Gastrocnemius medialis (tissue), 4 donors: Measurements from ENCODE around the gene SASH1. TPM values are rescaled to one million over a fixed set of nuclear protein-coding genes. Genes with fewer than 3 reads are reported as not detected.

Experiments used
- ATAC-seq, 2 donors: fragments of 150-250 bp; one replicate each; pipeline ENCODE4 v1.9.1; 2016
- DNase-seq, 2 donors: peaks; one replicate each; pipeline ENCODE4 v3.0.0-alpha.2; 2019
- H3K27ac ChIP-seq, 4 donors: fragments of 200-600 bp; sonication (generic); 1 replicate in 1 of 4; 2 replicates in 3 of 4; pipeline ENCODE4 v1.5.1; 2016 to 2018; ENCODE audit warnings: mild to moderate bottlenecking in 2 of 4, moderate library complexity in 1 of 4
- H3K27me3 ChIP-seq, 3 donors: fragments of 200-600 bp; sonication (generic) in 2 of 3; 1 replicate in 1 of 3; 2 replicates in 2 of 3; pipeline versions ENCODE4 v1.5.1 to v1.6.0; 2016 to 2019; ENCODE audit warnings: mild to moderate bottlenecking in 1 of 3, moderate library complexity in 1 of 3
- H3K36me3 ChIP-seq, 2 donors: fragments of 200-600 bp; sonication (generic) in 1 of 2; one replicate each; pipeline ENCODE4 v1.5.1; 2017 to 2018
- H3K4me1 ChIP-seq, 2 donors: fragments of 200-600 bp; sonication (generic) in 1 of 2; one replicate each; pipeline ENCODE4 v1.5.1; 2016 to 2017; ENCODE audit warnings: mild to moderate bottlenecking in 2 of 2
- H3K4me3 ChIP-seq, 4 donors: fragments of 200-600 bp; sonication (generic) in 3 of 4; 1 replicate in 1 of 4; 2 replicates in 3 of 4; pipeline ENCODE4 v1.5.1; 2016 to 2019; ENCODE audit warnings: mild to moderate bottlenecking in 2 of 4
- H3K9me3 ChIP-seq, 3 donors: fragments of 200-600 bp; sonication (generic) in 2 of 3; 1 replicate in 1 of 3; 2 replicates in 2 of 3; pipeline ENCODE4 v1.5.1; 2016 to 2019
- CTCF ChIP-seq, 5 experiments: fragments of 450-650 bp in 3 of 5; fragments of 200-600 bp in 2 of 5; sonication (generic) in 2 of 5; IDR thresholded peaks in 4 of 5; conservative IDR thresholded peaks in 1 of 5; 1 replicate in 4 of 5; 2 replicates in 1 of 5; pipeline ENCODE4 v1.5.1; 2016 to 2019; ENCODE audit warnings: antibody characterized with exemption in 5 of 5, mild to moderate bottlenecking in 3 of 5, moderate library complexity in 3 of 5
- POLR2A ChIP-seq, 2 donors: fragments of 450-650 bp; IDR thresholded peaks; one replicate each; pipeline ENCODE4 v1.6.1; 2017; ENCODE audit warnings: antibody characterized with exemption in 2 of 2, mild to moderate bottlenecking in 2 of 2, moderate library complexity in 2 of 2
- in situ Hi-C, 4 donors: fragments of 200-750 bp; cut with MboI; loops; one replicate each; pipeline versions ENCODE4 v1.15.0 to v1.8.0; 2017; ENCODE audit warnings: low sequenced_read_pairs in 4 of 4
- intact Hi-C: fragments of 100-400 bp; cut with DNase I; formaldehyde crosslinking; loops from one replicate; pipeline ENCODE4 v1.15.1; 2023; ENCODE audit warnings: low total_unique reads
- total RNA-seq, 4 donors: library from RNA; depleted of rRNA; stranded (reverse); fragments of >200 nt; gene quantifications; one replicate each; pipeline versions ENCODE4 v1.1.0 to v1.2.3, GENCODE V29; 2016

The SASH1 gene
- total RNA-seq, 4 donors from 2014 or later, result 28.2 to 42.4 (median 35.4) TPM

DNA sequence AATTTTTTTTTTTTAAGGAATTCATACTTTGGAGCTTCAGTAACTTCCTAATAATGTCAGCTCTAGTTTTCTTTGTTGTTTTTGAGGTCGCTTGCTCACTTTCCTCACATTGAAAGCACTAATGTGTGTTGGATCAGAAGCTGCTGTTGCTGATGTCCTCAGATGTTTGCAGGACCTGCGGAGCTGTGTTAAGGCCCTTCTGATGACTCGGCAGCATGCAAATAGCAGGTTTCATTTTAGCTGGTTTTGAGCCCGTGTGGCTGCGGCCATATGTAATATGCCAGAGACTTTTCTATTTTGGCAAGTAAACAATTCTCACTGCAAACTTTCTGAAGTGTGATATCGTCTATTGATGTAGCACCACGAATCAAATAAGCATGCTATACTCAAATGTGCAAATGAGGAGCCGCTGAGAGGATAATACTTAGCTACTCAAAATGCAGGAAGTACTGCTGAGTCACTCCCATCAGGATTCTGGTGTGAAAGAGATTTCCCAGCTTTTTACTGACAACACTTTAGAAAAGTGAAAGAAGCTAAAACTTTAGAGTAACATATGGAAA is 187.8 kb downstream of the SASH1 start:
- DNase-seq (no peak), ATAC-seq (peak in 1 of 2 donors; percentile 49)
- no peaks in the 10 kb centered on the region for H3K27me3 ChIP-seq
- peak overlapping the region in 3 of 4 donors; percentile 6 to 23 (median 15) for H3K4me3 ChIP-seq
- intact Hi-C loops, result no loop called here
- no peaks in the 10 kb centered on the region for H3K9me3 ChIP-seq
- TF ChIP-seq POLR2A (IDR thresholded peaks at IDR 0.05) (no peak), CTCF (IDR thresholded peaks at IDR 0.05 in 4 of 5, conservative IDR thresholded peaks at IDR 0.05 in 1 of 5) (no peak)
- peak overlapping the region; percentile 9 to 31 (median 26) for H3K27ac ChIP-seq
- in situ Hi-C loops, result no loop called here
- H3K36me3 ChIP-seq, result peaks cover 0 to 49% of the 10 kb centered on the region in 2 donors
- H3K4me1 ChIP-seq, result peaks cover 7 to 13% of the 10 kb centered on the region in 2 donors

GRCh38 chr6:148530976-148531375 is 188.3 kb downstream of the SASH1 start:
- ATAC-seq (no peak), DNase-seq (no peak)
- in situ Hi-C loops (no loop called here), intact Hi-C loops (no loop called here)
- Histone ChIP-seq H3K4me3 (peak overlapping the region in 1 of 4 donors; percentile 15), H3K27me3 (no peaks in the 10 kb centered on the region), H3K27ac (peak overlapping the region; percentile 2 to 31 (median 26)), H3K9me3 (no peaks in the 10 kb centered on the region), H3K4me1 (peaks cover 7 to 13% of the 10 kb centered on the region in 2 donors), H3K36me3 (peaks cover 0 to 49% of the 10 kb centered on the region in 2 donors)
- TF ChIP-seq POLR2A (IDR thresholded peaks at IDR 0.05) (no peak), CTCF (IDR thresholded peaks at IDR 0.05 in 4 of 5, conservative IDR thresholded peaks at IDR 0.05 in 1 of 5) (no peak)

DNA sequence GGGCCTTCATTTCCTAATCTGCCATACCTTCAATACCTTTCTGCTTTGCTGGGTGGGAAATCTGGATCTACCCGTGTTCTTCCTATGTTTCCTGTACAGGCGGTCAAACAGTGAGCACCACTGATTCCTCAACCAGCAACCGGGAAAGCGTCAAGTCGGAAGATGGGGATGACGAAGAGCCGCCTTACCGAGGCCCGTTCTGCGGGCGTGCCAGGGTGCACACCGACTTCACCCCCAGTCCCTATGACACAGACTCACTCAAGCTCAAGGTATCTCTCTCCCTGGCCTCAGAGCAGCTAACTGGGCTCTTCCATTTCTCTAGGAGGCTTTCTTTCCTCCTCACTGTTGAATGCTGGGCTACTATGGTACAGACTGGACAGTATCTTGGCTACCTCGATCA is 190.1 kb downstream of the SASH1 start:
- peaks cover 0 to 41% of the 10 kb centered on the region in 2 donors for H3K36me3 ChIP-seq
- no peak for ATAC-seq
- intact Hi-C loops, result no loop called here

GRCh38 chr6:148533309-148534107 is 190.9 kb downstream of the SASH1 start:
- H3K36me3 ChIP-seq, result peaks cover 0 to 41% of the 10 kb centered on the region in 2 donors
- H3K27me3 ChIP-seq, result no peaks in the 10 kb centered on the region
- no peak overlapping the region for H3K27ac ChIP-seq
- DNase-seq (no peak), ATAC-seq (no peak)
- no peak overlapping the region for H3K4me3 ChIP-seq
- peaks cover 13 to 14% of the 10 kb centered on the region in 2 donors for H3K4me1 ChIP-seq
- no peaks in the 10 kb centered on the region for H3K9me3 ChIP-seq
- no peak for TF ChIP-seq POLR2A (IDR thresholded peaks at IDR 0.05)
- no peak for TF ChIP-seq CTCF (IDR thresholded peaks at IDR 0.05 in 4 of 5, conservative IDR thresholded peaks at IDR 0.05 in 1 of 5)
- intact Hi-C loops, result no loop called here
- in situ Hi-C loops, result no loop called here

More for the DNA sequence above, 190.1 kb downstream of the SASH1 start:
- H3K4me1 ChIP-seq, result peaks cover 7 to 13% of the 10 kb centered on the region in 2 donors
- no peak for DNase-seq
- no peaks in the 10 kb centered on the region for H3K9me3 ChIP-seq
- in situ Hi-C loops, result no loop called here
- TF ChIP-seq CTCF (IDR thresholded peaks at IDR 0.05 in 4 of 5, conservative IDR thresholded peaks at IDR 0.05 in 1 of 5) (no peak), POLR2A (IDR thresholded peaks at IDR 0.05) (no peak)
- no peaks in the 10 kb centered on the region for H3K27me3 ChIP-seq
- no peak overlapping the region for H3K27ac ChIP-seq
- no peak overlapping the region for H3K4me3 ChIP-seq
